Adrenal gland (tissue), 5 donors: ENCODE data around the gene EPHA6.

Experiments
- CTCF ChIP-seq, 6 experiments: fragments of 450-650 bp in 4 of 6; fragments of 200-600 bp in 2 of 6; sonication (generic) in 1 of 6; IDR thresholded peaks; 1 replicate in 5 of 6; 2 replicates in 1 of 6; pipeline versions ENCODE4 v1.5.1 to v1.8.0; 2016 to 2021; ENCODE audit warnings: antibody characterized with exemption in 6 of 6, mild to moderate bottlenecking in 2 of 6, moderate library complexity in 1 of 6
- POLR2A ChIP-seq, 2 donors: fragments of 450-650 bp; IDR thresholded peaks; one replicate each; pipeline ENCODE4 v1.6.1; 2017; ENCODE audit warnings: antibody characterized with exemption in 2 of 2, mild to moderate bottlenecking in 2 of 2, moderate library complexity in 1 of 2
- donor health status: DM: no; HTN: no; CAD: no.

DNA sequence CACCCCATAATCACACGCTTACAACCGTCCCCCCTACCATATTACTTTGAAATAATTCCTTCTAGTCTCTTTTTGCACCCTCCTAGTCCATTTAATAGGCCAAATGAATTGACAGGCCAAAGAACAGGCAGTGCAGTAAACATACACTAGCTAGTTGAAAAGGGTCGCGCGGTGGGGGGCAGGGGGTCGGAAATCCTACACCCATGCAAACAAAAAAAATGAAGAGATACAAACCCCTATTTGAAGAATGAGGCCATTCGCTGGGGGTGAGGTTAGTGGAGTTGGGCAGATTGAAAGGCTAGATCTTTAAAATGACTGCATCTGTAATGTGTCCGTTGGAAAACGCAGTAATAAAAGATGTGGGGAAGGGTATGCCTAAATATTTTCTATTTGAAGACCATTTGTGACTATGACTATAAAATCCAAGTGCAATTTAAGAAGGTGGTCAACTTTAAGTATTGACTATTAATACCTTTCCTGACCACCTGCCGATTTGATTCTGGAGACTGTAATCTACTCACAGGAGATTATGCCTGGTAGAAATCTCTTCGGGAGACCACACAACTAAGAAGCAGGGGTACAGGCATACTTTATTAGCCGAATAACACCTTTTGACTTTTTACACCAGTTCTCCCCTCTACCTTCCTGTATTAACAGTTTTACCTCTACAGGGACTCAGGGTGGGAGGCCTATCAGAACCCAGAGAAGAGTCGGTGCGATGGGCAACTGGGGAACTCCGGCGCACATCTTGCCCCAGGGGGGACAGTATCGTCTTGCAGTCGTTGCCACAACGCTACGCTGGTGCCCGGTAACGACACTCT is 949.4 kb downstream of the EPHA6 start:
- TF ChIP-seq CTCF (IDR thresholded peaks at IDR 0.05) (no peak), POLR2A (IDR thresholded peaks at IDR 0.05) (no peak)
